OCI-LY7 (cell line): Measurements from ENCODE around the gene CFAP68. TPM values are rescaled to one million over a fixed set of nuclear protein-coding genes. Genes with fewer than 3 reads are reported as not detected.

Experiments
- Bru-seq: library from RNA; stranded (reverse); fragments of 400-500 nt; gene quantifications from one replicate; lab custom pipeline; 2021; lab: Mats Ljungman, UMichigan
- BruChase-seq, 2 experiments: library from RNA; stranded (reverse); fragments of 400-500 nt; gene quantifications; one replicate each; lab custom pipeline; 2021; lab: Mats Ljungman, UMichigan
- BruUV-seq: library from RNA; stranded (reverse); fragments of 400-500 nt; replicated peaks from 2 replicates; lab custom pipeline; 2021; lab: Mats Ljungman, UMichigan
- CTCF ChIA-PET: fragments of 300-600 bp; sonication (Branson Sonifier 250); formaldehyde crosslinking; loops from one replicate; lab custom pipeline; 2022; ENCODE audit warnings: antibody characterized with exemption; ENCODE audit not compliant: unreplicated experiment; lab: Charles Lee
- POLR2A ChIA-PET: fragments of 300-600 bp; sonication (Branson Sonifier 250); formaldehyde crosslinking; loops from one replicate; lab custom pipeline; 2022; ENCODE audit warnings: antibody characterized with exemption; lab: Charles Lee
- DNase-seq: peaks from one replicate; pipeline ENCODE4 v3.0.0-alpha.2; 2015; ENCODE audit warnings: low spot score
- H2AFZ ChIP-seq: fragments of 200-600 bp; sonication (generic), shearing (Covaris generic); 2 replicates; pipeline ENCODE4 v1.6.1; 2014; ENCODE audit warnings: mild to moderate bottlenecking, antibody characterized with exemption, low read length, moderate library complexity
- H3K27ac ChIP-seq: fragments of 200-600 bp; sonication (generic); 2 replicates; pipeline ENCODE4 v1.5.1; 2014; ENCODE audit warnings: mixed run types, low read depth, mild to moderate bottlenecking, moderate library complexity, low read length, inconsistent platforms; ENCODE audit not compliant: poor library complexity, severe bottlenecking
- H3K36me3 ChIP-seq: fragments of 200-600 bp; sonication (generic); 2 replicates; pipeline ENCODE4 v1.6.1; 2014; ENCODE audit warnings: mild to moderate bottlenecking, antibody characterized with exemption, low read length, moderate library complexity, mixed read lengths; ENCODE audit not compliant: insufficient read depth
- H3K4me1 ChIP-seq: fragments of 200-600 bp; sonication (generic); 2 replicates; pipeline ENCODE4 v1.5.1; 2014; ENCODE audit warnings: mild to moderate bottlenecking, low read length; ENCODE audit not compliant: insufficient read depth, poor library complexity, severe bottlenecking
- H3K4me2 ChIP-seq: fragments of 200-600 bp; sonication (generic); 2 replicates; pipeline ENCODE4 v1.6.1; 2014; ENCODE audit warnings: mild to moderate bottlenecking, low read length
- H3K4me3 ChIP-seq: fragments of 200-600 bp; sonication (generic); 2 replicates; pipeline ENCODE4 v1.5.1; 2014; ENCODE audit warnings: mild to moderate bottlenecking, low read depth, low read length; ENCODE audit not compliant: poor library complexity, severe bottlenecking
- H3K79me2 ChIP-seq: fragments of 200-600 bp; sonication (generic); 2 replicates; pipeline ENCODE4 v1.6.1; 2016; ENCODE audit warnings: low read depth, mild to moderate bottlenecking, low read length, moderate library complexity, mixed read lengths; ENCODE audit not compliant: insufficient read depth
- H3K9me2 ChIP-seq: fragments of 200-600 bp; sonication (generic); 2 replicates; pipeline ENCODE4 v1.6.1; 2016; ENCODE audit warnings: mild to moderate bottlenecking, low read length, mixed read lengths; ENCODE audit not compliant: insufficient read depth
- H3K9me3 ChIP-seq: fragments of 200-600 bp; sonication (generic); 2 replicates; pipeline ENCODE4 v1.6.1; 2014; ENCODE audit warnings: mild to moderate bottlenecking, mixed run types, low read length, mixed read lengths
- H4K20me1 ChIP-seq: fragments of 200-600 bp; sonication (generic); 2 replicates; pipeline ENCODE4 v1.6.1; 2014; ENCODE audit warnings: mild to moderate bottlenecking, antibody characterized with exemption, low read length, moderate library complexity, mixed read lengths; ENCODE audit not compliant: insufficient read depth
- EZH2phosphoT487 ChIP-seq: fragments of 200-600 bp; sonication (generic); IDR thresholded peaks from 2 replicates; pipeline ENCODE4 v1.6.1; 2018; ENCODE audit warnings: low read depth, borderline replicate concordance, mild to moderate bottlenecking, mixed run types, antibody characterized with exemption, low read length, moderate library complexity, mixed read lengths
- intact Hi-C: fragments of 100-400 bp; cut with micrococcal nuclease; formaldehyde crosslinking; loops from one replicate; pipeline ENCODE4 v1.10.0; 2022; ENCODE audit not compliant: unreplicated experiment
- long read RNA-seq: library from polyadenylated mRNA; stranded (forward); transcript quantifications from one replicate; pipeline ENCODE4 v2.0.0, GENCODE V29; 2022
- total RNA-seq, 2 experiments: library from RNA; depleted of rRNA in 1 of 2; stranded (reverse); fragments of >200 nt in 1 of 2; shearing (Covaris generic) in 1 of 2; gene quantifications; 2 replicates each; pipeline ENCODE4 v1.2.3, GENCODE V29; 2014 to 2022
- TF ChIP-seq, protein P1 (sequence below): fragments of 200-600 bp; sonication (generic); conservative IDR thresholded peaks from 2 replicates; pipeline ENCODE4 v1.5.1; 2014; ENCODE audit warnings: mild to moderate bottlenecking, antibody characterized with exemption, low read length, moderate library complexity, mixed read lengths

CFAP68 gene
- total RNA-seq (2014; rRNA removed; shearing (Covaris generic)): 14.8 and 17.3 TPM in 2 replicates
- total RNA-seq (2022): 18.8 and 22.4 TPM in 2 replicates
- percentile 63 among the genes with signal in this experiment for Bru-seq, nascent RNA
- BruChase-seq, experiment 1, labeled RNA remaining after a 6-hour chase: percentile 53 among the genes with signal in this experiment
- percentile 53 among the genes with signal in this experiment for BruChase-seq, experiment 2, labeled RNA remaining after a 2-hour chase
- long read RNA-seq, partial matches to known transcripts: 0 of 6 reads
- long read RNA-seq, other reads (novel, unspliced or antisense): 1 of 6 reads

- intact Hi-C loops: loop anchor here (1.0 to 5.0 kb wide), 3 partner anchors 47 to 208 kb away; partner anchors contain the start of genes SDHD and TIMM8B
- BruUV-seq: no TSS peak
- POLR2A ChIA-PET: interaction anchor here (0.7 to 4.2 kb wide), 4 partner anchors 7 to 47 kb away, joined by 3 to 27 read pairs (median 13); partner anchors contain the start of gene ALG9
- no peak for TF ChIP-seq EZH2phosphoT487
- TF ChIP-seq, protein P1, sequence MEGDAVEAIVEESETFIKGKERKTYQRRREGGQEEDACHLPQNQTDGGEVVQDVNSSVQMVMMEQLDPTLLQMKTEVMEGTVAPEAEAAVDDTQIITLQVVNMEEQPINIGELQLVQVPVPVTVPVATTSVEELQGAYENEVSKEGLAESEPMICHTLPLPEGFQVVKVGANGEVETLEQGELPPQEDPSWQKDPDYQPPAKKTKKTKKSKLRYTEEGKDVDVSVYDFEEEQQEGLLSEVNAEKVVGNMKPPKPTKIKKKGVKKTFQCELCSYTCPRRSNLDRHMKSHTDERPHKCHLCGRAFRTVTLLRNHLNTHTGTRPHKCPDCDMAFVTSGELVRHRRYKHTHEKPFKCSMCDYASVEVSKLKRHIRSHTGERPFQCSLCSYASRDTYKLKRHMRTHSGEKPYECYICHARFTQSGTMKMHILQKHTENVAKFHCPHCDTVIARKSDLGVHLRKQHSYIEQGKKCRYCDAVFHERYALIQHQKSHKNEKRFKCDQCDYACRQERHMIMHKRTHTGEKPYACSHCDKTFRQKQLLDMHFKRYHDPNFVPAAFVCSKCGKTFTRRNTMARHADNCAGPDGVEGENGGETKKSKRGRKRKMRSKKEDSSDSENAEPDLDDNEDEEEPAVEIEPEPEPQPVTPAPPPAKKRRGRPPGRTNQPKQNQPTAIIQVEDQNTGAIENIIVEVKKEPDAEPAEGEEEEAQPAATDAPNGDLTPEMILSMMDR: peak; percentile 86
- Histone ChIP-seq H3K4me2 (peak within 1 kb of the TSS; percentile 85), H3K27ac (peak within 1 kb of the TSS; percentile 72), H3K4me3 (peak within 1 kb of the TSS; percentile 75), H3K9me2 (no peaks in the 10 kb centered on the region), H2AFZ (peak within 1 kb of the TSS; percentile 97), H3K4me1 (peaks cover 12% of the 10 kb centered on the region), H3K9me3 (no peaks in the 10 kb centered on the region), H3K79me2 (peaks cover 3% of the 10 kb centered on the region; the same call in 1 of the 2 replicates), H3K36me3 (peaks cover 7% of the 10 kb centered on the region; the same call in 1 of the 2 replicates), H4K20me1 (no peaks in the 10 kb centered on the region)
- CTCF ChIA-PET: no interaction called here
- peak; percentile 98 for DNase-seq
These were observed at the start of gene CFAP68, which contains the start of gene FDXACB1 for GRCh38 chr11:111878849-111879636. Gene CFAP68 (plus strand): TSS chr11:111879541. CDS start chr11:111879561, 20 bp downstream. Gene FDXACB1 (minus strand): TSS chr11:111879165. CDS start chr11:111879132, 33 bp downstream.

DNA sequence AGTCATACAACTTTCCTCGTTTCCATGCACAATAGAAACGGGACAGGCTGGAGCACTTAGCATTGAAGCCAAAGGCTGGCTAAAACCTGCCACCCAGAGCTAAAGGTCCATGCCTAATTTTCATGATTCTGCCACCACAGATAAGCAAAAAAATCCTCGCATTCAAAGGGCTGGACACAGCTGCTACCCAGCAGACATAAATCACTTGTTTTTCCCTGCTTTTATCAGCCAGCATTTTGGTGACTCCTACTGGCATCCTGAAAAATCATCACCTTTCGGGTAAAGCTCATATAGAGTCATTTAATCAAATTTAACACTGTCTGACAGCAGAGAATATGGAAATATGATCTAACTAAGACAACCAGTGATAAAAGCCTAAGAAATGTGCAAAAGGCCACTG is 45.8 kb upstream of the CFAP68 start:
- H3K9me3 ChIP-seq: no peaks in the 10 kb centered on the region
- BruUV-seq: no TSS peak
- H3K9me2 ChIP-seq: no peaks in the 10 kb centered on the region
- peaks cover 14% of the 10 kb centered on the region; the same call in 1 of the 2 replicates for H3K36me3 ChIP-seq
- no peaks in the 10 kb centered on the region for H3K4me1 ChIP-seq
- H3K27ac ChIP-seq: no peak overlapping the region
- intact Hi-C loops: no loop called here
- no peaks in the 10 kb centered on the region for H4K20me1 ChIP-seq
- DNase-seq: no peak
- H3K4me2 ChIP-seq: no peak overlapping the region
- no peak for TF ChIP-seq EZH2phosphoT487
- TF ChIP-seq, protein P1: 0 out of 2 replicates have a peak, but pooled peaks have one; percentile 21
- no peak overlapping the region for H3K4me3 ChIP-seq
- no peak overlapping the region for H2AFZ ChIP-seq
- ChIA-PET CTCF (no interaction called here), POLR2A (interaction anchor here (1.2 to 1.6 kb wide), 5 partner anchors 10 to 220 kb away, joined by 3 to 7 read pairs (median 4); no protein-coding TSS in a partner anchor)
- H3K79me2 ChIP-seq: no peaks in the 10 kb centered on the region
